ENCODE data around the gene HIRA.

Gene HIRA

DNA sequence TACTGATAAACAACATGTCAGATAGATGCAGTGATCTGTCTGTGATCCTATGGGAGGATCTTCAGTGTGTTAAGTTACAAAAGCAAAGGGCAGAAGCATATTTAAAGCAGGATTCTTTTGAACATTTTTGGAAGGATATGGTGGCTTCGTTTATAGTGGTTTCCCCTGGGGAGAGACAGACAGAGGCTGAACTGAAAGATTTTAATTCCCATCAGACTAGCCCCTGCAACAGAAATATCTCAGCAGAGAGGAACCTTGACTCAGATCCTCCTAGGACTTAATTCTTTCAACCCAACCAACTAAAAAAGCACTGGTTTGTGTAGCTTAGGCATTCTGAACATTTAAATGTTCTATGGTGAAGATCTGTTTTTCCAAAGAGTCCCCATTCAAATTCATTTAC is 145.7 kb downstream of the HIRA start:
- DNase-seq (ENCODE audit: low read depth) = no peak
- no peak overlapping the region for H3K4me3 ChIP-seq (ENCODE audit: control insufficient read depth, low read depth, low read length)
- TF ChIP-seq, protein P1, sequence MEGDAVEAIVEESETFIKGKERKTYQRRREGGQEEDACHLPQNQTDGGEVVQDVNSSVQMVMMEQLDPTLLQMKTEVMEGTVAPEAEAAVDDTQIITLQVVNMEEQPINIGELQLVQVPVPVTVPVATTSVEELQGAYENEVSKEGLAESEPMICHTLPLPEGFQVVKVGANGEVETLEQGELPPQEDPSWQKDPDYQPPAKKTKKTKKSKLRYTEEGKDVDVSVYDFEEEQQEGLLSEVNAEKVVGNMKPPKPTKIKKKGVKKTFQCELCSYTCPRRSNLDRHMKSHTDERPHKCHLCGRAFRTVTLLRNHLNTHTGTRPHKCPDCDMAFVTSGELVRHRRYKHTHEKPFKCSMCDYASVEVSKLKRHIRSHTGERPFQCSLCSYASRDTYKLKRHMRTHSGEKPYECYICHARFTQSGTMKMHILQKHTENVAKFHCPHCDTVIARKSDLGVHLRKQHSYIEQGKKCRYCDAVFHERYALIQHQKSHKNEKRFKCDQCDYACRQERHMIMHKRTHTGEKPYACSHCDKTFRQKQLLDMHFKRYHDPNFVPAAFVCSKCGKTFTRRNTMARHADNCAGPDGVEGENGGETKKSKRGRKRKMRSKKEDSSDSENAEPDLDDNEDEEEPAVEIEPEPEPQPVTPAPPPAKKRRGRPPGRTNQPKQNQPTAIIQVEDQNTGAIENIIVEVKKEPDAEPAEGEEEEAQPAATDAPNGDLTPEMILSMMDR (IDR thresholded peaks at IDR 0.05; ENCODE audit: control insufficient read depth, insufficient read depth, low read depth, low read length, missing control alignments) = no peak
